ENCODE data around the gene WWOX.
"Not testable (repeated sequence)": the region's sequence is repeated elsewhere in the genome, so short reads cannot be mapped to it uniquely, and the experiment has no call there.

The WWOX gene

GRCh38 chr16:79217375-79218011 lies 1118.0 kb downstream of the WWOX start:
- TF ChIP-seq GATA1 (IDR thresholded peaks at IDR 0.05; ENCODE audit: low read depth, low read length) (no peak), POLR2A (IDR thresholded peaks at IDR 0.05; ENCODE audit: low read length) (no peak)
- no peak for DNase-seq

GRCh38 chr16:79218351-79218750 lies 1118.9 kb downstream of the WWOX start:
- TF ChIP-seq GATA1 (IDR thresholded peaks at IDR 0.05; ENCODE audit: low read depth, low read length) (no peak), POLR2A (IDR thresholded peaks at IDR 0.05; ENCODE audit: low read length) (no peak)
- no peak for DNase-seq

GRCh38 chr16:79225994-79226393 lies 1126.5 kb downstream of the WWOX start:
- DNase-seq = not testable (repeated sequence)

- TF ChIP-seq GATA1 (IDR thresholded peaks at IDR 0.05; ENCODE audit: low read depth, low read length) = no peak
- TF ChIP-seq POLR2A (IDR thresholded peaks at IDR 0.05; ENCODE audit: low read length) = no peak
- DNase-seq = no peak
Observed at GRCh38 chr16:79229361-79229760, 1129.9 kb downstream of the WWOX start.

- DNase-seq = not testable (repeated sequence)
Observed at GRCh38 chr16:79245700-79246099, 1146.2 kb downstream of the WWOX start.

- DNase-seq = no peak
Observed at GRCh38 chr16:79247386-79247785, 1147.9 kb downstream of the WWOX start.

GRCh38 chr16:79248351-79248750 lies 1148.9 kb downstream of the WWOX start:
- DNase-seq = no peak
- TF ChIP-seq POLR2A (IDR thresholded peaks at IDR 0.05; ENCODE audit: low read length) = no peak
- no peak for TF ChIP-seq GATA1 (IDR thresholded peaks at IDR 0.05; ENCODE audit: low read depth, low read length)

More at GRCh38 chr16:79247386-79247785, 1147.9 kb downstream of the WWOX start:
- no peak for TF ChIP-seq POLR2A (IDR thresholded peaks at IDR 0.05; ENCODE audit: low read length)
- TF ChIP-seq GATA1 (IDR thresholded peaks at IDR 0.05; ENCODE audit: low read depth, low read length) = no peak

GRCh38 chr16:79250502-79251098 lies 1151.1 kb downstream of the WWOX start:
- TF ChIP-seq POLR2A (IDR thresholded peaks at IDR 0.05; ENCODE audit: low read length) = no peak
- TF ChIP-seq GATA1 (IDR thresholded peaks at IDR 0.05; ENCODE audit: low read depth, low read length) = no peak
- DNase-seq = no peak

- TF ChIP-seq GATA1 (IDR thresholded peaks at IDR 0.05; ENCODE audit: low read depth, low read length) (no peak), POLR2A (IDR thresholded peaks at IDR 0.05; ENCODE audit: low read length) (no peak)
- DNase-seq = no peak
Observed at GRCh38 chr16:79253100-79253631, 1153.7 kb downstream of the WWOX start.

GRCh38 chr16:79257953-79258490 lies 1158.6 kb downstream of the WWOX start:
- TF ChIP-seq GATA1 (IDR thresholded peaks at IDR 0.05; ENCODE audit: low read depth, low read length) = no peak
- TF ChIP-seq POLR2A (IDR thresholded peaks at IDR 0.05; ENCODE audit: low read length) = no peak
- DNase-seq = no peak

GRCh38 chr16:79260890-79261289 lies 1161.4 kb downstream of the WWOX start:
- not testable (repeated sequence) for DNase-seq

- TF ChIP-seq GATA1 (IDR thresholded peaks at IDR 0.05; ENCODE audit: low read depth, low read length) = no peak
- TF ChIP-seq POLR2A (IDR thresholded peaks at IDR 0.05; ENCODE audit: low read length) = no peak
- peak; percentile 7 to 23 for DNase-seq
Observed at GRCh38 chr16:79261481-79261940, 1162.1 kb downstream of the WWOX start.

- DNase-seq = no peak
- TF ChIP-seq GATA1 (IDR thresholded peaks at IDR 0.05; ENCODE audit: low read depth, low read length) (no peak), POLR2A (IDR thresholded peaks at IDR 0.05; ENCODE audit: low read length) (no peak)
Observed at GRCh38 chr16:79261944-79262552, 1162.6 kb downstream of the WWOX start.
